Keratinocyte (primary cell): ENCODE data around the gene TYW1. TPM values are rescaled to one million over a fixed set of nuclear protein-coding genes. Genes with fewer than 3 reads are reported as not detected.
"Not testable (repeated sequence)": the region's sequence is repeated elsewhere in the genome, so short reads cannot be mapped to it uniquely, and the experiment has no call there.

Experiments used
- DNase-seq: peaks from one replicate; pipeline ENCODE4 v3.0.0-alpha.2; 2011; ENCODE audit warnings: low read depth, missing footprints, low spot score
- FAIRE-seq: peaks from 2 replicates; lab custom pipeline; 2011; peaks lifted over from hg19 to GRCh38; lab: Jason Lieb, UNC
- H2AFZ ChIP-seq: 2 replicates; pipeline ENCODE4 v1.6.0; 2012; ENCODE audit warnings: low read length, control low read depth, inconsistent platforms; ENCODE audit not compliant: control insufficient read depth
- H3K27ac ChIP-seq: 2 replicates; pipeline ENCODE4 v1.5.1; 2011; ENCODE audit warnings: low read length; ENCODE audit not compliant: control insufficient read depth, insufficient read depth
- H3K27me3 ChIP-seq: 3 replicates; pipeline ENCODE4 v1.6.0; 2011; ENCODE audit warnings: low read length; ENCODE audit not compliant: control insufficient read depth, insufficient read depth; ENCODE audit errors: extremely low read depth
- H3K36me3 ChIP-seq, 2 experiments: 2 replicates in 1 of 2; 3 replicates in 1 of 2; pipeline ENCODE4 v1.5.1; 2011; ENCODE audit warnings: low read length in 2 of 2, mild to moderate bottlenecking in 1 of 2; ENCODE audit not compliant: control insufficient read depth in 2 of 2, insufficient read depth in 2 of 2; ENCODE audit errors: extremely low read depth in 1 of 2
- H3K4me1 ChIP-seq: 3 replicates; pipeline ENCODE4 v1.5.1; 2011; ENCODE audit warnings: low read length; ENCODE audit not compliant: control insufficient read depth, insufficient read depth; ENCODE audit errors: extremely low read depth
- H3K4me2 ChIP-seq: 3 replicates; pipeline ENCODE4 v1.6.0; 2011; ENCODE audit warnings: low read depth, low read length; ENCODE audit not compliant: control insufficient read depth, insufficient read depth; ENCODE audit errors: extremely low read depth
- H3K4me3 ChIP-seq, 3 experiments: fragments of 200-600 bp in 1 of 3; sonication (generic) in 1 of 3; 2 replicates in 2 of 3; 3 replicates in 1 of 3; pipeline ENCODE4 v1.5.1; 2011 to 2016; ENCODE audit warnings: low read length in 3 of 3, mild to moderate bottlenecking in 3 of 3, control low read depth in 2 of 3, inconsistent platforms in 1 of 3, low read depth in 1 of 3, mixed read lengths in 1 of 3, mixed run types in 1 of 3, moderate library complexity in 1 of 3; ENCODE audit not compliant: control insufficient read depth in 2 of 3, insufficient read depth in 2 of 3; ENCODE audit errors: extremely low read depth in 1 of 3
- H3K79me2 ChIP-seq: 2 replicates; pipeline ENCODE4 v1.6.0; 2012; ENCODE audit warnings: low read length; ENCODE audit not compliant: control insufficient read depth, insufficient read depth
- H3K9ac ChIP-seq: 3 replicates; pipeline ENCODE4 v1.6.0; 2011; ENCODE audit warnings: low read length; ENCODE audit not compliant: control insufficient read depth, insufficient read depth; ENCODE audit errors: extremely low read depth
- H3K9me1 ChIP-seq: 3 replicates; pipeline ENCODE4 v1.6.0; 2011; ENCODE audit warnings: low read length; ENCODE audit not compliant: control insufficient read depth, insufficient read depth; ENCODE audit errors: extremely low read depth
- H3K9me3 ChIP-seq: 2 replicates; pipeline ENCODE4 v1.5.1; 2012; ENCODE audit warnings: low read depth, low read length; ENCODE audit not compliant: control insufficient read depth
- H4K20me1 ChIP-seq: 3 replicates; pipeline ENCODE4 v1.6.0; 2011; ENCODE audit warnings: low read length; ENCODE audit not compliant: control insufficient read depth, insufficient read depth; ENCODE audit errors: extremely low read depth
- dilution Hi-C: fragments of 300-500 bp; cut with MboI; formaldehyde crosslinking; loops from one replicate; pipeline ENCODE4 v1.7.0; 2020; ENCODE audit warnings: low sequenced_read_pairs; ENCODE audit not compliant: extremely low pct_ligation_motif_present
- polyA plus RNA-seq, 5 experiments: library from polyadenylated mRNA; depleted of rRNA in 3 of 5; stranded (reverse) in 3 of 5; stranded (forward) in 1 of 5; unstranded in 1 of 5; fragments of >200 nt; gene quantifications; 1 replicate in 1 of 5; 2 replicates in 3 of 5; 3 replicates in 1 of 5; pipeline versions ENCODE4 v1.2.1 to v1.2.3, GENCODE V29; 2011 to 2012; ENCODE audit warnings: missing spikeins in 2 of 5, low read depth in 1 of 5, low replicate concordance in 1 of 5

Gene TYW1
- polyA plus RNA-seq, 1 donor (not counting 4 experiments of a cell fraction or from before 2014, with no cell fraction given): 16.4 TPM

- H3K9me1 ChIP-seq, H3K4me3 ChIP-seq, H2AFZ ChIP-seq, H3K79me2 ChIP-seq, H3K9me3 ChIP-seq, H4K20me1 ChIP-seq, H3K36me3 ChIP-seq, dilution Hi-C loops, H3K27me3 ChIP-seq: not testable (repeated sequence)
- peak; percentile 90 for FAIRE-seq
- Histone ChIP-seq H3K4me2 (peak overlapping the region; percentile 52), H3K4me1 (peaks cover 16% of the 10 kb centered on the region), H3K9ac (peak overlapping the region; percentile 33), H3K27ac (peak overlapping the region; percentile 71)
- DNase-seq: peak; percentile 45
These were observed 140.9 kb downstream of the TYW1 start for GRCh38 chr7:67137489-67137888.

GRCh38 chr7:67139876-67140275 lies 143.2 kb downstream of the TYW1 start:
- H3K9ac ChIP-seq, H3K79me2 ChIP-seq, H2AFZ ChIP-seq, DNase-seq, H3K27ac ChIP-seq, dilution Hi-C loops, H3K27me3 ChIP-seq, H4K20me1 ChIP-seq, FAIRE-seq, H3K9me3 ChIP-seq, H3K9me1 ChIP-seq, H3K4me3 ChIP-seq, H3K36me3 ChIP-seq, H3K4me2 ChIP-seq: not testable (repeated sequence)
- H3K4me1 ChIP-seq: peaks cover 15% of the 10 kb centered on the region

GRCh38 chr7:67141001-67141400 lies 144.4 kb downstream of the TYW1 start:
- H4K20me1 ChIP-seq, dilution Hi-C loops, H3K9me1 ChIP-seq, H3K27ac ChIP-seq, DNase-seq, H3K9me3 ChIP-seq, H3K4me2 ChIP-seq, H2AFZ ChIP-seq, H3K36me3 ChIP-seq, H3K4me3 ChIP-seq, H3K9ac ChIP-seq, FAIRE-seq, H3K27me3 ChIP-seq, H3K79me2 ChIP-seq: not testable (repeated sequence)
- H3K4me1 ChIP-seq: peaks cover 10% of the 10 kb centered on the region

GRCh38 chr7:67143091-67143786 lies 146.6 kb downstream of the TYW1 start:
- FAIRE-seq, dilution Hi-C loops, H2AFZ ChIP-seq, H3K9ac ChIP-seq, DNase-seq, H3K79me2 ChIP-seq, H3K4me2 ChIP-seq, H3K4me1 ChIP-seq, H3K9me1 ChIP-seq, H3K27ac ChIP-seq, H3K36me3 ChIP-seq, H3K27me3 ChIP-seq, H4K20me1 ChIP-seq, H3K9me3 ChIP-seq, H3K4me3 ChIP-seq: not testable (repeated sequence)

- DNase-seq, dilution Hi-C loops, H2AFZ ChIP-seq, H3K4me3 ChIP-seq, H3K4me2 ChIP-seq, H3K36me3 ChIP-seq, H3K9ac ChIP-seq, H3K4me1 ChIP-seq, FAIRE-seq, H3K27me3 ChIP-seq, H3K79me2 ChIP-seq, H3K27ac ChIP-seq, H3K9me3 ChIP-seq, H3K9me1 ChIP-seq, H4K20me1 ChIP-seq: not testable (repeated sequence)
These were observed 149.1 kb downstream of the TYW1 start for GRCh38 chr7:67145581-67146193.
